ENCODE measurements around the gene NPTN. TPM values are rescaled to one million over a fixed set of nuclear protein-coding genes. Genes with fewer than 3 reads are reported as not detected.

The NPTN gene
- polyA plus RNA-seq, 1 donor = 73.7 TPM

DNA sequence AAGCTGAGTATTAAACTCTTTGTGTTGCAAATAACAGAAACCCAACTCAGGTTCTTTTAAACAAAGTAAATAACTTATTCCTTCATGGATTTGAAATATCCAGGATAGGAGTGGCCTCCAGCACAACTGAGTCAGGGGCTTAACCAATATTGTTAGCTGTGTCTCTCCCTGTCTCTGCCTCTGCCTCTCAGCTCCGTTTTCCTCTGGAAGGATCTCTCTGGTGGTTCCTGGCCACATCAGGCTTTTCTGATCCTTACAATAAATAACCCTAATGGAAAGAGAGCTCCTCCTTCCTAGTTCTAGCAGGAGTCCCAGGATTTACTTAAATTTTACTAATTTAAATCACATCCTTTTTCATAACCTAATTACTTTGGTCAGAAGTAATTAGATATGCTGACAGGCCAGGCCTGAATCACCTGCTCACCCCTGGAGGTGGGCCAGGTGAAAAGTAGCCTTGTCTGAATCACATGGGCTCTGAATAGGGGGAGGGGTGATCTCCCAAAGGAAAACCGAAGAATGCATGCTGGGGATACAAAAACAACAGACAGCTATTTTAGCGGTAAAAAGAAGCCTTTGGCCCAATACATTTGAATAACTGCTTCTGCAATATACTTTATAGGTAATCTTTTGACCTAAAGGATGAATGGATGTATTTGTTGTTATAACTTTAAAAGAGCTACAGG, 114.9 kb downstream of the NPTN start:
- DNase-seq (ENCODE audit: low read depth) = no peak

DNA sequence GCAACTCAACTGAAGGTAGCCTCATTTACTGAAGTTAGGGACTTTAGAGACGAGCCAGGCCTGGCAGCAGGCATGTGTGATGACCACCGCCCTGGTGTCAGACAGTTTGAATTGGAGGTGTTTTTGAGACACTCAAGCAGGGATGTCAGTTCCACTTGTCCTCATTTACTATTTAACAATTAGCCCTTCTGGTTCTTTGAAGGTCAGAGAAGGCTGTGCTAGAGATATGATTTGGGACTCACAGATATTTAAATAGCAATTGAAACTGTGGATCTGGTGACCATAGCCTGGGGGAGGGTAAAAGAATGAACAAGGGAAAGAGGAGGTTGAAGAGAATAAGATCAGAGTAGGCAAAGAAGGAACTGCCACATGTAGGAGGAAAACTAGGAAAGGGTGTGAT, 115.6 kb downstream of the NPTN start:
- no peak for DNase-seq (ENCODE audit: low read depth)

DNA sequence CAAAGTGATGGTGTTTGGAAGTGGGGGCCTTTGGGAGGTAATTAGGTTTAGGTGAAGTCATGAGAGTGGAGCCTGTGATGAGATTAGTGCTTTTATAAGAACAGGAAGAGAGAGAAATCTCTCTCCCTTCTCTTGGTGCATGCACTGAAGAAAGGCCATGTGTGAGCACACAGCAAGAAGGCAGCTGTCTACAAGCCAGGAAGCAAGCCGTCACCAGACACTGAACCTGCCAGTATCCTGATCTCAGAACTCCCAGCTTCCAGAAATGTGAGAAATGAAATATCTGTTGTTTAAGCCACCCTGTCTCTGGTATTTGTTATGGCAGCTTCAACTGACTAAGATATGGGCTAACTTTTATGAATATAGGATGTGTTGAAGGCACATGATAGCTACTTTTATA, 117.7 kb downstream of the NPTN start:
- DNase-seq (ENCODE audit: low read depth) = no peak

Other genes with a start within 250 kb of the NPTN start
- gene REC114, start 190.2 kb downstream of the NPTN start, polyA plus RNA-seq (ENCODE audit: insufficient read length) = not detected
- 107 TPM for gene CD276, start 51.0 kb upstream of the NPTN start, polyA plus RNA-seq (ENCODE audit: insufficient read length)
- 5.2 TPM for gene INSYN1, start 120.0 kb upstream of the NPTN start, polyA plus RNA-seq (ENCODE audit: insufficient read length)
- gene TBC1D21, start 240.2 kb upstream of the NPTN start, polyA plus RNA-seq (ENCODE audit: insufficient read length) = not detected

All from forelimb muscle (tissue), 1 donor.